ENCODE measurements around the gene ABHD3. TPM values are rescaled to one million over a fixed set of nuclear protein-coding genes. Genes with fewer than 3 reads are reported as not detected.

The ABHD3 gene
- total RNA-seq = 10 to 100 TPM; 30.0 to 31.3 TPM
- polyA plus RNA-seq = 30.6 TPM

GRCh38 chr18:21704603-21705364, at the start of gene ABHD3:
TSS of gene ABHD3 (minus strand) at chr18:21704774. CDS start at chr18:21704665, 109 bp downstream.
- peak within 1 kb of the TSS; percentile 87 for H3K4me3 ChIP-seq (ENCODE audit: low read length)
- H3K9me3 Mint-ChIP-seq = no peaks in the 10 kb centered on the region
- no peaks in the 10 kb centered on the region for H3K27me3 Mint-ChIP-seq
- H3K4me1 Mint-ChIP-seq = peaks cover 28 to 37% (median 31%) of the 10 kb centered on the region in 3 donors
- H3K9me3 ChIP-seq (ENCODE audit: low read length) = no peaks in the 10 kb centered on the region
- peaks cover 0 to 28% (median 2%) of the 10 kb centered on the region in 3 donors for H3K36me3 Mint-ChIP-seq
- POLR2A ChIA-PET = interaction anchor here (0.7 to 2.5 kb wide), 6 partner anchors 22 to 593 kb away, joined by 3 to 24 read pairs (median 7); partner anchors contain the start of genes ESCO1, MIB1 and ROCK1
- H3K36me3 ChIP-seq (ENCODE audit: insufficient read depth, low read length) = peaks cover 14% of the 10 kb centered on the region
- H3K4me1 ChIP-seq (ENCODE audit: insufficient read depth, low read length) = peaks cover 21% of the 10 kb centered on the region
- peak within 1 kb of the TSS; percentile 91 to 98 (median 96) for H3K27ac Mint-ChIP-seq
- CTCF ChIA-PET = interaction anchor here (1.0 to 2.0 kb wide), 8 partner anchors 9 to 138 kb away, joined by 3 to 9 read pairs (median 4); partner anchors contain the start of gene ESCO1
- peak within 1 kb of the TSS; percentile 89 for H3K27ac ChIP-seq (ENCODE audit: low read depth, low read length)
- H3K4me3 Mint-ChIP-seq = peak within 1 kb of the TSS; percentile 92 to 99 (median 98)
- H3K27me3 ChIP-seq (ENCODE audit: insufficient read depth, low read length, poor library complexity, severe bottlenecking) = no peaks in the 10 kb centered on the region
- peak; percentile 90 to 94 (median 92) for DNase-seq

DNA sequence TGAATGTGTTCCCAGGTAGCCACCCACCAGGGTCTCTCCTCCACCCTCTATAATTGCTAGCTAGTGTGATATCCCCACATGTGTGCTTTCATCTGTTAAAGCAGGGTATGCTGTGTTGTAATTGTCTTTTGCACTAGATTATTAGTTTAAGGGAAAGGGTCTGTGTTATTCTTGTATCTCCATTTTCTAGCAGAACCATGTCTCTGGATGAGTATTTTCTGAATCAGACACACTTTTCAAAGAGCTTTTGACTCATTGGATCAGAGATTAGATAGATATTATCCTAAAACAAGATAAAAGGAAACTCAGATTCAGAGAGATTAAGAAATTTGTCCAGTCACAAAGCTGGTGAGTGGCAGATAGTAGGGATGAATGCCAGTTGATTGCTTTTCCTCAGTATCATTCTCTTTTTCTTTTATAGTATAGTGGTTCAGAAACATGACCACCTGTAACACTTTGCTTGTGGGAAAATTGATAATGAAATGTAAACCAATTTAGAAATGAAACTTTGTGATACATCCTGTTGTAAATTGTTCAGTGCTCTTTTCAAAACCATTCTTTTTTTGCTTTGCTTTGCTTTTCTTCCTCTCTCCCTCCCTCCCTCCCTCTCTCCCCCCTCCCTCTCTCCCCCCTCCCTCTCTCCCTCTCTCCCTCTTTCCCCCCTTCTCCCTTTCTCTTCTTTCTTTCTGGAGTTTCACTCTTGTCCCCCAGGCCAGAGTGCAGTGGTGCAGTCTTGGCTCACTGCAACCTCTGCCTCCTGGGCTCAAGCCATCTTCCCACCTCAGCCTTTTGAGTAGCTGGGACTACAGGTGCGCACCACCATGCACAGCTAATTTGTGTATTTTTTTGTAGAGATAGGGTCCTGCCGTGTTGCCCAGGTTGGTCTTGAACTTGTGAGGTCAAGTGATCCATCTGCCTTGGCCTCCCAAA, 43.5 kb upstream of the ABHD3 start:
- ChIA-PET CTCF (interaction anchor here (0.6 to 1.3 kb wide), 5 partner anchors 11 to 190 kb away, joined by 3 to 5 read pairs (median 3); partner anchors contain the start of genes ESCO1 and SNRPD1), POLR2A (no interaction called here)
- no peaks in the 10 kb centered on the region for H3K36me3 ChIP-seq (ENCODE audit: insufficient read depth, low read length)
- H3K4me1 Mint-ChIP-seq = peaks cover 42 to 66% (median 63%) of the 10 kb centered on the region in 3 donors
- H3K27ac Mint-ChIP-seq = peak overlapping the region; percentile 1 to 83 (median 43)
- H3K4me3 Mint-ChIP-seq = peak overlapping the region in 3 of 7 donors; percentile 11 to 65 (median 26)
- H3K27me3 ChIP-seq (ENCODE audit: insufficient read depth, low read length, poor library complexity, severe bottlenecking) = no peaks in the 10 kb centered on the region
- H3K4me1 ChIP-seq (ENCODE audit: insufficient read depth, low read length) = peaks cover 22% of the 10 kb centered on the region
- H3K4me3 ChIP-seq (ENCODE audit: low read length) = no peak overlapping the region
- H3K27ac ChIP-seq (ENCODE audit: low read depth, low read length) = no peak overlapping the region
- DNase-seq = no peak
- no peaks in the 10 kb centered on the region for H3K9me3 Mint-ChIP-seq
- no peaks in the 10 kb centered on the region for H3K9me3 ChIP-seq (ENCODE audit: low read length)
- no peaks in the 10 kb centered on the region for H3K27me3 Mint-ChIP-seq
- peaks cover 0 to 2% (median 0%) of the 10 kb centered on the region in 3 donors for H3K36me3 Mint-ChIP-seq

DNA sequence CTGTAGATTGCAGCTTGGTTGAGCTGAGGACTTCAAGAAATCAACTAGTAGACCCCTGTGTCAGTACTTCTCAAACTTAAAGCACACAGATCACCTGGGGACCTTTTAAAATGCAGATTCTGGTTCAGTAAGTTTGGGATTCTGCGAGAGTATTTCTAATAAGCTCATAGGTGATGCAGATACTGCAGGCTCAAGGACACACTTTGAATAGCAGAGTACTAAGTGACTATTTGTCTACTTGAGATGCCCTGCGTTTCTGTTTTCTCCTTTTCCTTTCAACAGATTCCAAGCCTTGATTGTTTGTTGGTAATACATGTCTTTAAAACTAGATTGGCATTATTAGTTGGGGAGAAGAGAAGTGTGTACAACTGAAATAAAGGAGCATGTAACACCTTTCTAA, 42.7 kb upstream of the ABHD3 start:
- no peak overlapping the region for H3K27ac ChIP-seq (ENCODE audit: low read depth, low read length)
- no peaks in the 10 kb centered on the region for H3K27me3 ChIP-seq (ENCODE audit: insufficient read depth, low read length, poor library complexity, severe bottlenecking)
- Mint-ChIP-seq H3K27me3 (no peaks in the 10 kb centered on the region), H3K4me3 (no peak overlapping the region), H3K27ac (peak overlapping the region in 5 of 8 donors; percentile 1 to 68 (median 33)), H3K36me3 (peaks cover 0 to 2% (median 0%) of the 10 kb centered on the region in 3 donors), H3K9me3 (no peaks in the 10 kb centered on the region), H3K4me1 (peaks cover 49 to 73% (median 70%) of the 10 kb centered on the region in 3 donors)
- H3K9me3 ChIP-seq (ENCODE audit: low read length) = no peaks in the 10 kb centered on the region
- ChIA-PET CTCF (interaction anchor here (0.9 to 1.0 kb wide), 2 partner anchors 16 to 146 kb away, joined by 3 read pairs; partner anchors contain the start of gene ESCO1), POLR2A (no interaction called here)
- H3K36me3 ChIP-seq (ENCODE audit: insufficient read depth, low read length) = no peaks in the 10 kb centered on the region
- DNase-seq = no peak
- peaks cover 30% of the 10 kb centered on the region for H3K4me1 ChIP-seq (ENCODE audit: insufficient read depth, low read length)
- no peak overlapping the region for H3K4me3 ChIP-seq (ENCODE audit: low read length)

DNA sequence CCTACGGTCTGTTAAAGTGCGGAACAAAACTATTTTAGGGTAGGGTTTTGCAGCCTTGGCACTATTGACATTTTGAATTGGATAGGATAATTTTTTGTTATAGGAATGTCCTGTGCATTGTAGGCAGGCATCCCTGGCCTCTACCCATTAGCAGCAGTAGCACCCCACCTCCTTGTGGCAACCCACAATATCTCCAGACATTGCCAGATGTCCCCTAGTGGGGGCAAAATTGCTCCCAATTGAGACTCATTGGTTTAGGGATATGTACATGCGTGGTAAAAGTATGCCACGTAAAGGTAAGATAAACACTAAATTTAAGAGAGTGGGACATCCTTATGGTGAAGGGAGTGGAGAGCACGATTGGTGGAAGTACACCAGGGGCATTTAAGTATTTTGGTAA, 40.7 kb upstream of the ABHD3 start:
- Histone ChIP-seq H3K27me3 (ENCODE audit: insufficient read depth, low read length, poor library complexity, severe bottlenecking) (no peaks in the 10 kb centered on the region), H3K9me3 (ENCODE audit: low read length) (no peaks in the 10 kb centered on the region), H3K4me3 (ENCODE audit: low read length) (no peak overlapping the region), H3K4me1 (ENCODE audit: insufficient read depth, low read length) (peaks cover 37% of the 10 kb centered on the region), H3K36me3 (ENCODE audit: insufficient read depth, low read length) (no peaks in the 10 kb centered on the region), H3K27ac (ENCODE audit: low read depth, low read length) (no peak overlapping the region)
- peaks cover 53 to 75% (median 72%) of the 10 kb centered on the region in 3 donors for H3K4me1 Mint-ChIP-seq
- POLR2A ChIA-PET = no interaction called here
- peaks cover 0 to 7% (median 0%) of the 10 kb centered on the region in 3 donors for H3K36me3 Mint-ChIP-seq
- peak in 1 of 5 donors; percentile 11 for DNase-seq
- no peaks in the 10 kb centered on the region for H3K9me3 Mint-ChIP-seq
- CTCF ChIA-PET = no interaction called here
- H3K27ac Mint-ChIP-seq = peak overlapping the region in 1 of 8 donors; percentile 11
- H3K4me3 Mint-ChIP-seq = no peak overlapping the region
- peaks cover 0 to 2% of the 10 kb centered on the region in 2 donors for H3K27me3 Mint-ChIP-seq

GRCh38 chr18:21743166-21743832, 38.7 kb upstream of the ABHD3 start:
- H3K27me3 Mint-ChIP-seq = peaks cover 0 to 2% of the 10 kb centered on the region in 2 donors
- no peaks in the 10 kb centered on the region for H3K9me3 Mint-ChIP-seq
- peaks cover 0 to 7% (median 0%) of the 10 kb centered on the region in 3 donors for H3K36me3 Mint-ChIP-seq
- H3K4me3 Mint-ChIP-seq = peak overlapping the region; percentile 53 to 89 (median 75)
- Histone ChIP-seq H3K27ac (ENCODE audit: low read depth, low read length) (no peak overlapping the region), H3K9me3 (ENCODE audit: low read length) (no peaks in the 10 kb centered on the region), H3K36me3 (ENCODE audit: insufficient read depth, low read length) (no peaks in the 10 kb centered on the region), H3K4me3 (ENCODE audit: low read length) (no peak overlapping the region), H3K4me1 (ENCODE audit: insufficient read depth, low read length) (peaks cover 42% of the 10 kb centered on the region), H3K27me3 (ENCODE audit: insufficient read depth, low read length, poor library complexity, severe bottlenecking) (no peaks in the 10 kb centered on the region)
- POLR2A ChIA-PET = interaction anchor here (1.2 to 3.7 kb wide), 2 partner anchors 89 to 143 kb away, joined by 3 to 33 read pairs; partner anchors contain the start of gene ESCO1
- H3K27ac Mint-ChIP-seq = peak overlapping the region; percentile 21 to 83 (median 64)
- DNase-seq = no peak
- H3K4me1 Mint-ChIP-seq = peaks cover 62 to 73% (median 71%) of the 10 kb centered on the region in 3 donors
- CTCF ChIA-PET = interaction anchor here (1.0 to 2.3 kb wide), 4 partner anchors 17 to 143 kb away, joined by 3 to 10 read pairs (median 4); partner anchors contain the start of genes ABHD3 and ESCO1

GRCh38 chr18:21742315-21742687, 37.7 kb upstream of the ABHD3 start:
- H3K4me1 ChIP-seq (ENCODE audit: insufficient read depth, low read length) = peaks cover 34% of the 10 kb centered on the region
- no peak for DNase-seq
- peak overlapping the region in 7 of 8 donors; percentile 52 to 78 (median 70) for H3K27ac Mint-ChIP-seq

More at GRCh38 chr18:21742315-21742687, 37.7 kb upstream of the ABHD3 start:
- ChIA-PET POLR2A (interaction anchor here (0.6 to 3.7 kb wide), 6 partner anchors 38 to 217 kb away, joined by 3 to 33 read pairs (median 4); partner anchors contain the start of genes ABHD3 and ESCO1), CTCF (interaction anchor here (0.7 to 2.3 kb wide), 5 partner anchors 38 to 547 kb away, joined by 3 to 10 read pairs (median 5); partner anchors contain the start of genes ABHD3 and ESCO1)
- H3K36me3 Mint-ChIP-seq = peaks cover 0 to 7% (median 0%) of the 10 kb centered on the region in 3 donors
- no peaks in the 10 kb centered on the region for H3K27me3 ChIP-seq (ENCODE audit: insufficient read depth, low read length, poor library complexity, severe bottlenecking)
- H3K9me3 ChIP-seq (ENCODE audit: low read length) = no peaks in the 10 kb centered on the region
- no peaks in the 10 kb centered on the region for H3K36me3 ChIP-seq (ENCODE audit: insufficient read depth, low read length)
- peak overlapping the region; percentile 72 for H3K4me3 ChIP-seq (ENCODE audit: low read length)
- H3K27me3 Mint-ChIP-seq = peaks cover 0 to 4% of the 10 kb centered on the region in 2 donors
- peak overlapping the region; percentile 41 for H3K27ac ChIP-seq (ENCODE audit: low read depth, low read length)
- H3K4me3 Mint-ChIP-seq = peak overlapping the region; percentile 75 to 89 (median 85)
- peaks cover 53 to 63% (median 61%) of the 10 kb centered on the region in 3 donors for H3K4me1 Mint-ChIP-seq
- H3K9me3 Mint-ChIP-seq = peaks cover 0 to 3% (median 0%) of the 10 kb centered on the region in 5 donors
